PFSK-1 (cell line): ENCODE measurements around the gene FEN1.

Source experiments
- FOXP2 ChIP-seq: optimal IDR thresholded peaks from 2 replicates; pipeline ENCODE3; 2011; ENCODE audit warnings: borderline replicate concordance, control low read depth, inconsistent platforms; ENCODE audit not compliant: insufficient read depth; ENCODE audit errors: extremely low read length, extremely low read depth
- POLR2AphosphoS5 ChIP-seq: IDR thresholded peaks from 2 replicates; pipeline ENCODE4 v1.6.1; 2012; ENCODE audit warnings: low read depth, mild to moderate bottlenecking, control low read depth, low read length, moderate library complexity
- SIN3A ChIP-seq: IDR thresholded peaks from 2 replicates; pipeline ENCODE4 v1.6.1; 2012; ENCODE audit warnings: mild to moderate bottlenecking, low read length, moderate library complexity, borderline replicate concordance; ENCODE audit not compliant: insufficient read depth
- TAF1 ChIP-seq: IDR thresholded peaks from 2 replicates; pipeline ENCODE4 v1.6.1; 2012; ENCODE audit warnings: low read length, control low read depth, borderline replicate concordance; ENCODE audit not compliant: insufficient read depth
- TF ChIP-seq, protein P1 (sequence below), 2 experiments: IDR thresholded peaks; 2 replicates each; pipeline versions ENCODE4 v1.6.1 to v1.8.0; 2011 to 2012; ENCODE audit warnings: low read depth in 2 of 2, low read length in 2 of 2, control low read depth in 1 of 2, inconsistent platforms in 1 of 2, mild to moderate bottlenecking in 1 of 2, moderate library complexity in 1 of 2; ENCODE audit not compliant: insufficient read depth in 1 of 2

Gene FEN1

DNA sequence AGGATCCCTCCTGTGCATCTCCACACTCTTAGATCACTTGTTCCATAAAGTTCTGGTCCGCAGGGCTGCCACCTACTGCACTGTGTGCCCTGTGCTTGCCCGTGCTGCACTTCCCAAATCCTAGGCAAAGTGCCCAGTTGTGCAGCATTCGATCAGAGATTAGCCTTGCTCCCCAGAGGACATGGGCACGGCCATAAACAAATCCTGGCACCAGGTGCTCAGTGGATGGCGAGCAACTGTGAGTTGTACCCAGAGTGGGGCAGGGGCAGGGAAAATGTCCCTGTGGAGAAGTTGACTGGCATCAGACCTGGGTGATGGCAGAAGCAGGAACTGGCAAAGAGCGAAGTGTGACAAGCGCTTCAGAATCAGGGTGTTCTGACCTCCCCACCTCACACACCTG is 40.0 kb downstream of the FEN1 start:
- TF ChIP-seq SIN3A (no peak), POLR2AphosphoS5 (no peak), FOXP2 (no peak), TAF1 (no peak)
- TF ChIP-seq, protein P1, sequence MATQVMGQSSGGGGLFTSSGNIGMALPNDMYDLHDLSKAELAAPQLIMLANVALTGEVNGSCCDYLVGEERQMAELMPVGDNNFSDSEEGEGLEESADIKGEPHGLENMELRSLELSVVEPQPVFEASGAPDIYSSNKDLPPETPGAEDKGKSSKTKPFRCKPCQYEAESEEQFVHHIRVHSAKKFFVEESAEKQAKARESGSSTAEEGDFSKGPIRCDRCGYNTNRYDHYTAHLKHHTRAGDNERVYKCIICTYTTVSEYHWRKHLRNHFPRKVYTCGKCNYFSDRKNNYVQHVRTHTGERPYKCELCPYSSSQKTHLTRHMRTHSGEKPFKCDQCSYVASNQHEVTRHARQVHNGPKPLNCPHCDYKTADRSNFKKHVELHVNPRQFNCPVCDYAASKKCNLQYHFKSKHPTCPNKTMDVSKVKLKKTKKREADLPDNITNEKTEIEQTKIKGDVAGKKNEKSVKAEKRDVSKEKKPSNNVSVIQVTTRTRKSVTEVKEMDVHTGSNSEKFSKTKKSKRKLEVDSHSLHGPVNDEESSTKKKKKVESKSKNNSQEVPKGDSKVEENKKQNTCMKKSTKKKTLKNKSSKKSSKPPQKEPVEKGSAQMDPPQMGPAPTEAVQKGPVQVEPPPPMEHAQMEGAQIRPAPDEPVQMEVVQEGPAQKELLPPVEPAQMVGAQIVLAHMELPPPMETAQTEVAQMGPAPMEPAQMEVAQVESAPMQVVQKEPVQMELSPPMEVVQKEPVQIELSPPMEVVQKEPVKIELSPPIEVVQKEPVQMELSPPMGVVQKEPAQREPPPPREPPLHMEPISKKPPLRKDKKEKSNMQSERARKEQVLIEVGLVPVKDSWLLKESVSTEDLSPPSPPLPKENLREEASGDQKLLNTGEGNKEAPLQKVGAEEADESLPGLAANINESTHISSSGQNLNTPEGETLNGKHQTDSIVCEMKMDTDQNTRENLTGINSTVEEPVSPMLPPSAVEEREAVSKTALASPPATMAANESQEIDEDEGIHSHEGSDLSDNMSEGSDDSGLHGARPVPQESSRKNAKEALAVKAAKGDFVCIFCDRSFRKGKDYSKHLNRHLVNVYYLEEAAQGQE (IDR thresholded peaks at IDR 0.05; ENCODE audit: insufficient read depth in 1 of 2, low read depth in 2 of 2, low read length in 2 of 2) = no peak

DNA sequence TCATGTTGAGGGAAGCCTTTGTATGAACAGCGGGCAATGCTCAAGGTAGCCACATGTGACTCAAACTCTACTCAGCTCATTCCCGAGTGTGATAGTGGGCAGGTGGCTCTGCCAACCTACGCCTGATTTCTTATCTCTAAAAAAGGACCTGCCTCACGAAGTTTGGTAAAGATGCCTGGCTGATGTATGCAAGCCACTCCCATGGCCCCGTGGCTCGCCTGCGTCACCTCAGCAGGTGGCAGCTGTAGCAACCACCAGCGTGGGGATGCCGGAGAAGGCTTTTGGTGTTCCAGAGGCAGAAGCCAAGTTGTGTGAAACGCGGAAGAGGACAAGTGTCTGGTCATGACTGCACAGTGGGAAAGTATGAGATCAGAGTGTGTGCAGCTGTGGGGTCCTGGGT is 40.8 kb downstream of the FEN1 start:
- TF ChIP-seq POLR2AphosphoS5 (no peak), SIN3A (no peak), TAF1 (no peak), FOXP2 (no peak)
- TF ChIP-seq, protein P1 (IDR thresholded peaks at IDR 0.05; ENCODE audit: insufficient read depth in 1 of 2, low read depth in 2 of 2, low read length in 2 of 2) = no peak

- TF ChIP-seq SIN3A (no peak), POLR2AphosphoS5 (no peak), FOXP2 (no peak), TAF1 (no peak)
- TF ChIP-seq, protein P1 (IDR thresholded peaks at IDR 0.05; ENCODE audit: insufficient read depth in 1 of 2, low read depth in 2 of 2, low read length in 2 of 2) = no peak
Measured at GRCh38 chr11:61833926-61834277, 41.2 kb downstream of the FEN1 start.

DNA sequence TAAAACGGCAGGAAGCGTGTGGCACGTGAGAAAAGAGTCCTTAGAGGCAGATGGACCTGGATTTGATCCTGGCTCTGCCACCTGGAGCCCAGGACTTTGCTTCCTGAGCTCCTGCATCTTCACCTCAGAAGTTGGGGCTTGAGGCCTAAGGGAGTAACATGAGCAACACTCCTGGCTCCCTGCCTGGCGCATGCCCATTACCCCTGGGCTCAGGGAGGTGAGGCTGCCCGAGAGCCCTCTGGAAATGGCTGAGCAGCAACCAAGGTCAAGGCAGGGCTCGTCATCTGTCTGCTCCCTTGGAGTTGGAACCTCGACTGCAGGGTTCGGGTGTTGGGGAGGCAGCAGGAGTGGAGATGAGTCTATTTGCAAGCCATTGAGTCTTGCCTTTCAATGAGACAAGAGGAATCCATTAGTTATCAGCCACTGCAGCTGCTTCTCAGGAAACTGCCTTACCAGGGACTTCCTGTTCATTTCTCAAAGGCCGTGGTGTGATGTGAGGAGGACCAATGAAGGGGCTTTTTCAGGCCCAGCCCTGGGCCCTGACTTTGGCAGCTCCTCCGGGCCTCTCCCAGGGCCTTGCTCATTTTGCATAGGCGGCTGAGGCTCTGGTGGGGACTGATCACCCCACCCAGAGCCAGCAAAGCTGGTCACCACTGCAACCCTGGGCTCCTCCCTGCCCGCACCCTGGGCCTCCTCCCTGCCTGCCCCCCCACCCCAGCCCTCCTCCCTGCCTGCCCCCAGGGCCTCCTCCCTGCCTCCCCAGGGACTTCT is 41.8 kb downstream of the FEN1 start:
- TF ChIP-seq SIN3A (no peak), POLR2AphosphoS5 (peak; percentile 58; the same call in 1 of the 2 replicates), TAF1 (no peak), FOXP2 (no peak)

DNA sequence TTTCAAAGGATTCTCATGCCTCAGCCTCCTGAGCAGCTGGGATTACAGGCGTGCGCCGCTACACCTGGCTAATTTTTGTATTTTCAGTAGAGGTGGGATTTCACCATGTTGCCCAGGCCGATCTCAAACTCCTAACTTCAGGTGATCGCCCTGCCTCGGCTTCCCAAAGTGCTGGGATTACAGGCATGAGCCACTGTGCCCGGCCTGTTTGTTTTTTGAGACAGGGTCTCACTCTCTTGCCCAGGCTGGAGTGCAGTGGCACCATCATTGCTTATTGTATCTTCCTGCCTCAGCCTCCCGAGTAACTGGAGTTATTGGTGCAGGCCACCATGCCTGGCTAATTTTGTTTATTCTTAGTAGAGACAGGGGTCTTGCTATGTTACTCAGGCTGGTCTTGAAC is 43.5 kb downstream of the FEN1 start:
- TF ChIP-seq TAF1 (no peak), FOXP2 (no peak), POLR2AphosphoS5 (no peak)
- TF ChIP-seq, protein P1 (IDR thresholded peaks at IDR 0.05; ENCODE audit: insufficient read depth in 1 of 2, low read depth in 2 of 2, low read length in 2 of 2) = no peak
